Fibroblast of skin of back (primary cell): ENCODE results near the gene ATXN7. TPM values are rescaled to one million over a fixed set of nuclear protein-coding genes. Genes with fewer than 3 reads are reported as not detected.
A peak's percentile ranks its signal among the peaks of the same experiment; 100 is the strongest.

Experiments used
- DNase-seq: peaks from one replicate; pipeline ENCODE4 v3.0.0-alpha.2; 2013
- polyA plus RNA-seq, 2 experiments: library from polyadenylated mRNA; unstranded; fragments of 120-200 nt; gene quantifications; one replicate each; pipeline ENCODE4 v1.2.1, GENCODE V29; 2013; ENCODE audit not compliant: insufficient read length in 2 of 2

Gene ATXN7
- 8.9 TPM for polyA plus RNA-seq (2013, experiment 1 of 2; ENCODE audit: insufficient read length)
- 9.7 TPM for polyA plus RNA-seq (2013, experiment 2 of 2; ENCODE audit: insufficient read length)

GRCh38 chr3:63863150-63864007 is at the start of gene ATXN7, which contains the start of gene THOC7:
Gene ATXN7 (plus strand): TSS chr3:63863867. CDS start chr3:63912599, 48,732 bp downstream.
Gene THOC7 (minus strand): TSS chr3:63863805. CDS start chr3:63863790, 15 bp downstream.
- DNase-seq = peak; percentile 74

GRCh38 chr3:63814237-63814636 is 49.4 kb upstream of the ATXN7 start:
- peak; percentile 4 for DNase-seq

GRCh38 chr3:63817225-63817624 is 46.4 kb upstream of the ATXN7 start:
- peak; percentile 16 for DNase-seq

- DNase-seq = peak; percentile 54
Observed at GRCh38 chr3:63818282-63819150, 45.2 kb upstream of the ATXN7 start.

GRCh38 chr3:63819151-63819398 is 44.6 kb upstream of the ATXN7 start, which contains the start of gene C3orf49:
Gene C3orf49 (plus strand): TSS chr3:63819299. CDS start chr3:63819472, 173 bp downstream.
- no peak for DNase-seq

GRCh38 chr3:63824309-63824708 is 39.4 kb upstream of the ATXN7 start:
- DNase-seq = peak; percentile 92

GRCh38 chr3:63830526-63830925 is 33.1 kb upstream of the ATXN7 start:
- no peak for DNase-seq

- no peak for DNase-seq
Observed at GRCh38 chr3:63832395-63832794, 31.3 kb upstream of the ATXN7 start.

GRCh38 chr3:63841704-63842103 is 22.0 kb upstream of the ATXN7 start:
- no peak for DNase-seq

GRCh38 chr3:63842127-63842526 is 21.5 kb upstream of the ATXN7 start:
- no peak for DNase-seq

GRCh38 chr3:63845215-63845614 is 18.5 kb upstream of the ATXN7 start:
- no peak for DNase-seq

- no peak for DNase-seq
Observed at GRCh38 chr3:63847718-63848450, 15.8 kb upstream of the ATXN7 start.

- no peak for DNase-seq
Observed at GRCh38 chr3:63849175-63849574, 14.5 kb upstream of the ATXN7 start.

- DNase-seq = no peak
Observed at GRCh38 chr3:63851287-63851686, 12.4 kb upstream of the ATXN7 start.

- DNase-seq = no peak
Observed at GRCh38 chr3:63853106-63853505, 10.6 kb upstream of the ATXN7 start.

GRCh38 chr3:63855333-63855940 is 8.2 kb upstream of the ATXN7 start:
- no peak for DNase-seq

GRCh38 chr3:63857311-63857710 is 6.4 kb upstream of the ATXN7 start:
- DNase-seq = peak; percentile 40

GRCh38 chr3:63860776-63861175 is 2.9 kb upstream of the ATXN7 start:
- no peak for DNase-seq

- DNase-seq = no peak
Observed at GRCh38 chr3:63861306-63861705, 2.4 kb upstream of the ATXN7 start.

GRCh38 chr3:63862804-63863149 is 890 bp upstream of the ATXN7 start:
- DNase-seq = no peak

- DNase-seq = peak; percentile 29
Observed at GRCh38 chr3:63864008-63864964, 619 bp downstream of the ATXN7 start.
